Stimulated activated effector memory CD8-positive, alpha-beta T cell treated with anti-CD3 and anti-CD28 coated beads, Interleukin-12 subunit alpha, Interleukin-12 subunit beta, amount 100 ng/mL, for 72 hours (primary cell): Measurements from ENCODE around the gene TPSG1.
A peak's percentile ranks its signal among the peaks of the same experiment; 100 is the strongest.
"Not testable (repeated sequence)": the region's sequence is repeated elsewhere in the genome, so short reads cannot be mapped to it uniquely, and the experiment has no call there.

Experiments used
- ATAC-seq: fragments of 150-1000 bp; cut with Tn5 transposase; 2 replicates; pipeline ENCODE4 v1.10.0; 2021
- DNase-seq, 2 donors: peaks; one replicate each; pipeline ENCODE4 v3.0.0; 2021 to 2022; ENCODE audit warnings: low spot score in 2 of 2
- H3K27ac Mint-ChIP-seq: one replicate; pipeline ENCODE4 v1.8.0; 2022; ENCODE audit warnings: mild to moderate bottlenecking, mixed read lengths
- H3K36me3 Mint-ChIP-seq: one replicate; pipeline ENCODE4 v1.8.0; 2022; ENCODE audit warnings: mild to moderate bottlenecking, mixed read lengths
- H3K4me1 Mint-ChIP-seq: one replicate; pipeline ENCODE4 v1.8.0; 2022; ENCODE audit warnings: mixed read lengths
- H3K4me3 Mint-ChIP-seq: one replicate; pipeline ENCODE4 v1.8.0; 2022; ENCODE audit warnings: mild to moderate bottlenecking, mixed read lengths
- H3K9me3 Mint-ChIP-seq: one replicate; pipeline ENCODE4 v1.8.0; 2022; ENCODE audit warnings: mixed read lengths

Gene TPSG1

GRCh38 chr16:1226692-1227091 lies 1.6 kb upstream of the TPSG1 start:
- not testable (repeated sequence) for H3K4me3 Mint-ChIP-seq, H3K9me3 Mint-ChIP-seq, DNase-seq, H3K27ac Mint-ChIP-seq, H3K36me3 Mint-ChIP-seq, H3K4me1 Mint-ChIP-seq, ATAC-seq

GRCh38 chr16:1225728-1226311 lies 752 bp upstream of the TPSG1 start:
- not testable (repeated sequence) for H3K9me3 Mint-ChIP-seq, H3K36me3 Mint-ChIP-seq, DNase-seq, ATAC-seq, H3K4me1 Mint-ChIP-seq, H3K4me3 Mint-ChIP-seq
- peak overlapping the region; percentile 69 for H3K27ac Mint-ChIP-seq

- Mint-ChIP-seq H3K4me3 (no peak overlapping the region), H3K27ac (no peak overlapping the region), H3K4me1 (no peaks in the 10 kb centered on the region), H3K36me3 (no peaks in the 10 kb centered on the region), H3K9me3 (no peaks in the 10 kb centered on the region)
- DNase-seq (no peak), ATAC-seq (no peak)
These were observed 510 bp downstream of the TPSG1 start for GRCh38 chr16:1224558-1224957.

- Mint-ChIP-seq H3K4me3 (no peak overlapping the region), H3K4me1 (no peaks in the 10 kb centered on the region), H3K27ac (no peak overlapping the region), H3K9me3 (no peaks in the 10 kb centered on the region), H3K36me3 (no peaks in the 10 kb centered on the region)
- no peak for DNase-seq
- ATAC-seq = no peak
These were observed 1.5 kb downstream of the TPSG1 start for GRCh38 chr16:1223355-1224214.

- Mint-ChIP-seq H3K9me3 (no peaks in the 10 kb centered on the region), H3K4me1 (no peaks in the 10 kb centered on the region), H3K36me3 (no peaks in the 10 kb centered on the region), H3K27ac (no peak overlapping the region), H3K4me3 (no peak overlapping the region)
- DNase-seq (no peak), ATAC-seq (no peak)
These were observed 2.3 kb downstream of the TPSG1 start for GRCh38 chr16:1222553-1223354.

GRCh38 chr16:1221628-1222552 lies 3.2 kb downstream of the TPSG1 start:
- H3K27ac Mint-ChIP-seq = no peak overlapping the region
- no peaks in the 10 kb centered on the region for H3K9me3 Mint-ChIP-seq
- no peak overlapping the region for H3K4me3 Mint-ChIP-seq
- no peaks in the 10 kb centered on the region for H3K4me1 Mint-ChIP-seq
- ATAC-seq (no peak), DNase-seq (no peak)
- H3K36me3 Mint-ChIP-seq = no peaks in the 10 kb centered on the region

GRCh38 chr16:1220841-1221627 lies 4.0 kb downstream of the TPSG1 start:
- Mint-ChIP-seq H3K4me1 (no peaks in the 10 kb centered on the region), H3K9me3 (no peaks in the 10 kb centered on the region), H3K27ac (no peak overlapping the region), H3K36me3 (no peaks in the 10 kb centered on the region), H3K4me3 (no peak overlapping the region)
- DNase-seq (no peak), ATAC-seq (no peak)

GRCh38 chr16:1220098-1220728 lies 4.9 kb downstream of the TPSG1 start:
- Mint-ChIP-seq H3K4me1 (no peaks in the 10 kb centered on the region), H3K27ac (no peak overlapping the region), H3K4me3 (no peak overlapping the region), H3K36me3 (no peaks in the 10 kb centered on the region), H3K9me3 (no peaks in the 10 kb centered on the region)
- DNase-seq = no peak
- ATAC-seq = no peak

- Mint-ChIP-seq H3K4me1 (no peaks in the 10 kb centered on the region), H3K36me3 (no peaks in the 10 kb centered on the region), H3K9me3 (no peaks in the 10 kb centered on the region), H3K4me3 (no peak overlapping the region), H3K27ac (no peak overlapping the region)
- DNase-seq = no peak
- no peak for ATAC-seq
These were observed 6.0 kb downstream of the TPSG1 start for GRCh38 chr16:1218930-1219611.

GRCh38 chr16:1218061-1218929 lies 6.8 kb downstream of the TPSG1 start:
- H3K4me3 Mint-ChIP-seq = no peak overlapping the region
- ATAC-seq = no peak
- H3K27ac Mint-ChIP-seq = no peak overlapping the region
- no peaks in the 10 kb centered on the region for H3K9me3 Mint-ChIP-seq
- no peaks in the 10 kb centered on the region for H3K36me3 Mint-ChIP-seq
- DNase-seq = no peak
- H3K4me1 Mint-ChIP-seq = no peaks in the 10 kb centered on the region

GRCh38 chr16:1217526-1217925 lies 7.5 kb downstream of the TPSG1 start:
- Mint-ChIP-seq H3K4me1 (no peaks in the 10 kb centered on the region), H3K27ac (no peak overlapping the region), H3K9me3 (no peaks in the 10 kb centered on the region), H3K36me3 (no peaks in the 10 kb centered on the region), H3K4me3 (no peak overlapping the region)
- DNase-seq (no peak), ATAC-seq (no peak)

- H3K4me3 Mint-ChIP-seq = no peak overlapping the region
- H3K27ac Mint-ChIP-seq = no peak overlapping the region
- no peaks in the 10 kb centered on the region for H3K4me1 Mint-ChIP-seq
- no peaks in the 10 kb centered on the region for H3K9me3 Mint-ChIP-seq
- ATAC-seq (no peak), DNase-seq (no peak)
- no peaks in the 10 kb centered on the region for H3K36me3 Mint-ChIP-seq
These were observed 8.2 kb downstream of the TPSG1 start for GRCh38 chr16:1216681-1217400.
